T47D (cell line): ENCODE results near the gene ARHGAP40.

Source experiments
- DNase-seq, 2 experiments: peaks; one replicate each; pipeline versions ENCODE4 v3.0.0 to v3.0.0-alpha.2; 2011 to 2012; ENCODE audit warnings: low read depth in 1 of 2, low spot score in 1 of 2
- JUND ChIP-seq: IDR thresholded peaks from 2 replicates; pipeline ENCODE4 v1.6.1; 2012; ENCODE audit warnings: low read depth
- in situ Hi-C: cut with HindIII; loops from 2 replicates; pipeline ENCODE4 v1.10.0; 2016; ENCODE audit warnings: low sequenced_read_pairs, low pct_unique_long_range_greater_than_20kb

Gene ARHGAP40

DNA sequence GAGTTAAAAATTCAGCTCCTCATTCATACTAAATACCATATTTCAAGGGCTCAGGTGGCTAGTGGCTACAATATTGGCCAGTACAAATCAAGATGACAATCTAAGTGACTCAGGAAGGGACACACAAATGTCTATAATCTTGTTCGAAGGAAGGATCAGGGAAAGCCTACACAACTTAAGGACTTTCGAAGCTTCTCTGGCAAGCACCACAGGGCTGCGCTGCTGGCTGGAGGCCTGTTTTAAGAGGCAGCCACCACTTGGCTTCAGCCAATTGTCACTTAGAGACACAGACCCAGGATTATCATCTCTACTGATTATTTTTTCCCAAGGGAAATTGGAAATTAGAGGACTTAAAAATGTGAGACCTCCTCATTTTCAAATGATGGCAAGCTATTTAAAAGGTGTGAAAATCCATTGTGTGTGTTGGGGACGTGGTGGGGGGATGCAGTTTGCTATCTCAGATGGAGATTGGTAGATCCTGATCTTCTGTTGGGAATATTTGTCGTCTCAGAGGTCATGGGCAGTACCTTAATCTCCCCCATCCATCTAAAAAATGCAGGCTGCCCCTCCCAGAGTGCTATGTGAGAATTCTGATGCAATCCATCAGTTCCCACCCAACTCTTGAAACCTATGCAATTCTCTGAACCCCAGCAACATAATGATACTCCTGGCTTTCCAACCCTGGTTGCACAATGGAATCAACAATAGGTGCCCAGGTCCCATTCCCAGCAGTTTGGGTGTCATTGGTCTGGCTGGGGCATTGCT is 11.3 kb downstream of the ARHGAP40 start:
- TF ChIP-seq JUND, result no peak
- no peak for DNase-seq
- in situ Hi-C loops, result no loop called here

GRCh38 chr20:38615283-38615682 is 13.7 kb downstream of the ARHGAP40 start:
- in situ Hi-C loops, result no loop called here
- TF ChIP-seq JUND, result no peak
- DNase-seq, result no peak

DNA sequence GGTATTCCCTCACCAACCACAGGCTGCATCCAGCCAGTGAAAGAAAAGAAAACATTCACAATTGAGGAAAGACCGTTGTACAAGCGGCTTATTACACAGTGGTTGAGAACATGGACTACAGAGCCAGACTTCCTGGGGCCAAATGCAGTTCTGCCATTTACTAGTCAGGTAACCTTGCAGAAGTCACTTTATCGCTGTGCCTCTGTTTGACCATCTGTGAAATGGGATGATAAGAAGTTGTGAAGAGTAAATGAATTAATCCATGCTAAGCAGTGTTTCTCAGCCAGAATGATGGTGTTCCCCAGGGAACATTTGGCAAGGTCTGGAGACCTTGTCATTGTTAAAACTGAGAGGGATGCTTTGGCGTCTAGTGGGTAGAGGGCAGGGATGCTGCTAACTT is 14.8 kb downstream of the ARHGAP40 start:
- in situ Hi-C loops, result no loop called here
- no peak for DNase-seq
- TF ChIP-seq JUND, result no peak

DNA sequence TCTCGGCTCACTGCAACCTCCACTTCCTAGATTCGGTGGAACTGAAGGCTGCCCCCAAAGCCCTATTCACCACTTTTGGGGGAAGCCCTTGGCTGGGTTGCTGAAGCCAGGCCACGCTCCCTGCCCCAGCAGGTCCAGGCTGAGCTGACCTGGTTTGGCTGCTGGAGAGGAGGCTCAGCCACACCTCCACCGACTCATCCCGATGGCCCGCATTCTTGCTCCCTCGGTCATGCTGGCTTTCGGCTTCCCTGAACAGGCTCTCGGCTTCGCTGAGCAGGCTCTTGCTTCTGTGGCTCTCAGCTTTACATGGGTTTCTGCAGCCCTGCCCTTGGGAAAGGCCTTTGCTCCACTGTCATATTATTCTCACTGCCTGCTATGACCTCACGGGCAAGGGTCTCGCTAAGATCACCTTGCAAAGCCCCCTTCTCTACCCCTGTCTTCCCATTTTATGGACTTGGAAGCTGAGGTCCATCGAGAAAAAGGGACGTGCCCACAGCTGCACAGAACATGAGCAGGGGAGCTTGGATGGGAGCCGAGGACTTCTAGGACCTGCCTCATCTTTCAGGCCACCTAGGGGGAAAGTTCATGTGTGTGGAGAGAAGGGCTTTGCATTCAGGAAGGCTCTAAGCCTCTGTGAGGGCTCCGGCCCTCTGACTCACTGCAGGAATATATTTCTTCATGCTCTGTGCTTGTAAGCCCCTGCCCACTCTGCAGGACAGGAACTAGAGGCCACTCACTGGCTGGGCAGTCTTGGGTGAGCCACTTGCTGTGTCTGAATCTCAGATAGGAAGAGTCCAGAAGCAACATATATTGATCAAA is 15.6 kb downstream of the ARHGAP40 start:
- DNase-seq, result peak; percentile 54 to 84
- in situ Hi-C loops, result no loop called here
- no peak for TF ChIP-seq JUND

DNA sequence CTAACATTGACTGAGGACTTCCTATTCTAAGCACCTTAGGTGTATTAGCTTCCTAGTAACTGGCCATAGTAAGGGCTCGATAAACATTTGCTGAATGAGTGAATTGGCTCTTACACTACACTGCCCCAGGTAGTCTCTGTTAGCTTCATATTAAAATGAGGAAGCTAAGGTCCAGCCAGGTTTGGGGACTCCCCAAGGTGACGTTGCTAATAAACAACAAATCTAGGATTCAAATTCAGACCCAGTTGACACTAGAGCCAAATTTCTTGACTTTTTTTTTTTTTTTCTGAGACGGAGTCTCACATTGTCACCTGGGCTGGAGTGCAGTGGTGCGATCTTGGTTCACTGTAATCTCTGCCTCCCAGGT is 16.2 kb downstream of the ARHGAP40 start:
- in situ Hi-C loops, result no loop called here
- DNase-seq, result no peak
- no peak for TF ChIP-seq JUND

- no peak for TF ChIP-seq JUND
- no peak for DNase-seq
- in situ Hi-C loops, result no loop called here
Observed at GRCh38 chr20:38620441-38620840, 18.8 kb downstream of the ARHGAP40 start.

DNA sequence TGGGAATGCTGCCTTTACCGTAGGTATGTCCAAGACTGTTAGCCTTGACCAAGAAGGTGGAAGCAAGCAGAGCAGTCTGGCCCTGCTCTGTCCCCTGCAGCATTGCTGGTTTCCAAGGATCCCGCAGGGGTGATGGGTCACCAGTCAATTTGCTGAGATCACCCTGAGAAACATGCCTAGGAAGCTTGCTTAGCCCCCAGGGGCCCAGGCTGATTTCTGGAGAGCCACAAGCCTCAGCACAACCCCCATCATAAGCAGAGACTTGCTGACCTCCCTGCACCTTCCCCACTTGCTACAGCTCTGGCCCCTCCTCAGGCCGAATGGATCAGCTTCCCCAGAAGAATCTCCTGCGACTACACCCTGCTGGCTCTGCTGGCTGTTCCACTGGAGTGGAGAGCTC is 21.5 kb downstream of the ARHGAP40 start:
- in situ Hi-C loops, result no loop called here
- TF ChIP-seq JUND, result no peak

DNA sequence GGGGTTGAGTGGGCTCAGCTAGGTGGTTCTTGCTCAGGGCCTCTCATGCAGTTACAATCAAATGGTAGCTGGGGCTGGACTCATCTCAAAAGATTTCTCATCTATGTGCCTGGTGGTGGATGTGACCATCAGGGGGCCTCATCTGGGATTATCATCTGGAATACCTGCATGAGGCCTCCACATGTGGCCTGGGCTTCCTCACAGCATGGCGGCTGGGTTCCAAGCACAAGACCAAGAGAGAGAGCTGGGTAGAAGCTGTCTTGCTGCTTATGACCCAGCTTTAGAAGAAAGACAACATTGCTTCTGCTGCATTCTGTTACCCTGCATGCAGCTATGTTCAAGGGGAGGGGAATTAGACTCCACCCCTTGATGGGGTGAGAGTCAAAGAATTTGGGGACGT is 22.5 kb downstream of the ARHGAP40 start:
- DNase-seq, result no peak
- in situ Hi-C loops, result no loop called here
- TF ChIP-seq JUND, result no peak

More for the DNA sequence above, 21.5 kb downstream of the ARHGAP40 start:
- DNase-seq, result no peak

GRCh38 chr20:38625896-38626295 is 24.3 kb downstream of the ARHGAP40 start:
- no peak for TF ChIP-seq JUND
- peak in 1 of 2 experiments; percentile 69 for DNase-seq
- in situ Hi-C loops, result no loop called here

- in situ Hi-C loops, result no loop called here
- DNase-seq, result no peak
- TF ChIP-seq JUND, result no peak
Observed at GRCh38 chr20:38626921-38627659, 25.5 kb downstream of the ARHGAP40 start.

DNA sequence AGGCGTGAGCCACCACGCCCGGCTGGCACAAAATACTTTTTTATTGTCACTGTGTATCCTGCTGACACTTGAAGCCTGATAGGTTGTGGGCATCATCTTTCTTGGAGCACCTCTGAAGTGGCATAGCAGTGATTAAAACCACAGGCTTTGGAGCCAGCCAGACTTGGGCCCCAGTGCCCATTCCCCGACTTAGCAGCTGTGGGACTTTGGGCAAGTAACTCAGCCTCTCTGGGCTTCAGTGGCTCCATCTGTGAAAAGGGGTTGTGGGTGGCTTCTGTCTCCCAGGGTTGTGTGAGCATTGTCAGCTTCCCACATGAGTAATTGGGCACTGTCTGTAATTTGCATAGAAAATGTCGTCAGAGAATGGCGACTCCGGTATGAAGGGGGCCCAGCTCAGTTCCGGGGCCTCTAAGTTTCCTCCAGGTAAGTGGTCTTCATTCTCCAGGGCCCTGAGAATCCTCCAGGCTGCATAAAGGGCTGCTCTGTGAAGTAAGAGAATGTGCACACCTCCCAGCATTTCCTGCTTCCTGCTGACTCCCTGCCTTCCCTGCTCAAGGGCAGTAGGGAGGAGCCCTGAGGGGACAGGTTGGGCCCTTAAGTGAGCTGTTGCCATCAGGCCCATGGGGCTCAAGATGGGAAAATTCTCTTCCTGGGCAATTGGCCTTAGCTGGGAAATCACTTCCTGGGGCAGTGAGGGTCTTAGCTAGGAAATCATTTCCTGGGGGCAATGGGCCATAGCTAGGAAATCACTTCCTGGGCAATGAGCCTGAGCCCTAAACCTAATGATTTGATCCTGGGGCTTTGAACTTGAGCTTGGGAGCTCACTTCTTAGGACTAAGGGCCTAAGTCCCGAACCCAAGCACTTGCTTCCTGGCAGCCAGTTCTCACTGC is 27.2 kb downstream of the ARHGAP40 start:
- TF ChIP-seq JUND, result no peak
- DNase-seq, result no peak
- in situ Hi-C loops, result no loop called here

GRCh38 chr20:38629979-38630378 is 28.4 kb downstream of the ARHGAP40 start:
- DNase-seq, result no peak
- TF ChIP-seq JUND, result no peak
- in situ Hi-C loops, result no loop called here
